RWPE2 (cell line): ENCODE results near the gene ISM1.

Experiments
- ATAC-seq: fragments of 200-7000 bp; cut with Tn5 transposase; 3 replicates; pipeline ENCODE4 v1.9.1; 2021; ENCODE audit warnings: low read depth
- DNase-seq: peaks from one replicate; pipeline ENCODE4 v3.0.0-alpha.2; 2020; ENCODE audit warnings: low spot score
- H3K27ac ChIP-seq: fragments of 450-650 bp; 2 replicates; pipeline ENCODE4 v1.5.1; 2017; ENCODE audit warnings: mild to moderate bottlenecking; ENCODE audit not compliant: poor library complexity, severe bottlenecking
- H3K27me3 ChIP-seq: fragments of 250-450 bp; sonication (Bioruptor Pico); 2 replicates; pipeline ENCODE4 v1.5.1; 2021; ENCODE audit warnings: mild to moderate bottlenecking, moderate library complexity; ENCODE audit not compliant: insufficient read depth, poor library complexity, severe bottlenecking
- H3K36me3 ChIP-seq: fragments of 250-450 bp; sonication (Bioruptor Pico); 2 replicates; pipeline ENCODE4 v1.5.1; 2020; ENCODE audit warnings: low read depth, mild to moderate bottlenecking, moderate library complexity
- H3K4me1 ChIP-seq: fragments of 250-450 bp; sonication (Bioruptor Pico); 2 replicates; pipeline ENCODE4 v1.5.1; 2021; ENCODE audit warnings: mild to moderate bottlenecking, moderate library complexity; ENCODE audit not compliant: insufficient read depth, poor library complexity, severe bottlenecking
- H3K4me3 ChIP-seq: fragments of 250-450 bp; sonication (Bioruptor Pico); 2 replicates; pipeline ENCODE4 v1.5.1; 2021; ENCODE audit warnings: mild to moderate bottlenecking, moderate library complexity; ENCODE audit not compliant: severe bottlenecking
- H3K9me3 ChIP-seq: fragments of 250-450 bp; sonication (Bioruptor Pico); 2 replicates; pipeline ENCODE4 v1.5.1; 2021; ENCODE audit warnings: mild to moderate bottlenecking, moderate library complexity; ENCODE audit not compliant: severe bottlenecking
- CTCF ChIP-seq: fragments of 450-650 bp; IDR thresholded peaks from one replicate; pipeline ENCODE4 v1.5.1; 2017; ENCODE audit warnings: mild to moderate bottlenecking, moderate library complexity; ENCODE audit not compliant: poor library complexity, severe bottlenecking

Gene ISM1

GRCh38 chr20:13317439-13317838 lies 96.4 kb downstream of the ISM1 start:
- H3K27me3 ChIP-seq: no peaks in the 10 kb centered on the region
- no peak for TF ChIP-seq CTCF
- ATAC-seq: no peak

GRCh38 chr20:13318871-13319521 lies 97.9 kb downstream of the ISM1 start:
- no peaks in the 10 kb centered on the region for H3K9me3 ChIP-seq
- DNase-seq (no peak), ATAC-seq (no peak)
- H3K27ac ChIP-seq: no peak overlapping the region
- no peaks in the 10 kb centered on the region for H3K4me1 ChIP-seq
- no peaks in the 10 kb centered on the region for H3K36me3 ChIP-seq
- H3K27me3 ChIP-seq: peaks cover 4% of the 10 kb centered on the region
- TF ChIP-seq CTCF: no peak
- H3K4me3 ChIP-seq: no peak overlapping the region

More at GRCh38 chr20:13317439-13317838, 96.4 kb downstream of the ISM1 start:
- no peak for DNase-seq
- Histone ChIP-seq H3K4me3 (no peak overlapping the region), H3K27ac (no peak overlapping the region), H3K4me1 (no peaks in the 10 kb centered on the region), H3K9me3 (no peaks in the 10 kb centered on the region), H3K36me3 (no peaks in the 10 kb centered on the region)

- H3K27me3 ChIP-seq: peaks cover 4% of the 10 kb centered on the region
- DNase-seq: no peak
- ATAC-seq: no peak
- H3K4me1 ChIP-seq: no peaks in the 10 kb centered on the region
- H3K27ac ChIP-seq: no peak overlapping the region
- no peak for TF ChIP-seq CTCF
- no peaks in the 10 kb centered on the region for H3K36me3 ChIP-seq
- H3K9me3 ChIP-seq: no peaks in the 10 kb centered on the region
- no peak overlapping the region for H3K4me3 ChIP-seq
These were observed 99.6 kb downstream of the ISM1 start for GRCh38 chr20:13320702-13321101.

GRCh38 chr20:13321416-13321815 lies 100.3 kb downstream of the ISM1 start:
- H3K4me1 ChIP-seq: no peaks in the 10 kb centered on the region
- H3K27me3 ChIP-seq: peaks cover 4% of the 10 kb centered on the region
- no peak; the same call in 2 of the 3 replicates for ATAC-seq
- H3K27ac ChIP-seq: no peak overlapping the region
- H3K9me3 ChIP-seq: no peaks in the 10 kb centered on the region
- DNase-seq: no peak
- no peak for TF ChIP-seq CTCF
- no peaks in the 10 kb centered on the region for H3K36me3 ChIP-seq
- no peak overlapping the region for H3K4me3 ChIP-seq

GRCh38 chr20:13322198-13322597 lies 101.1 kb downstream of the ISM1 start:
- ATAC-seq (no peak), DNase-seq (no peak)
- Histone ChIP-seq H3K27ac (no peak overlapping the region), H3K9me3 (no peaks in the 10 kb centered on the region), H3K4me3 (no peak overlapping the region), H3K4me1 (no peaks in the 10 kb centered on the region), H3K36me3 (no peaks in the 10 kb centered on the region), H3K27me3 (peaks cover 4% of the 10 kb centered on the region)
- TF ChIP-seq CTCF: no peak
